SK-N-MC (cell line): ENCODE measurements around the gene CNPY3.

Experiments used
- DNase-seq: peaks from one replicate; pipeline ENCODE4 v3.0.0-alpha.2; 2011; ENCODE audit warnings: low read depth, low spot score
- H3K27ac ChIP-seq: fragments of 200-600 bp; sonication (generic); 2 replicates; pipeline ENCODE4 v1.5.1; 2016; ENCODE audit warnings: mixed run types
- H3K36me3 ChIP-seq: fragments of 200-600 bp; sonication (generic); 2 replicates; pipeline ENCODE4 v1.6.1; 2017; ENCODE audit warnings: antibody characterized with exemption, low read length, mixed read lengths; ENCODE audit not compliant: insufficient read depth
- H3K4me3 ChIP-seq: fragments of 200-600 bp; sonication (generic); 2 replicates; pipeline ENCODE4 v1.5.1; 2016
- H3K9ac ChIP-seq: fragments of 200-600 bp; sonication (generic); 2 replicates; pipeline ENCODE4 v1.8.0; 2017; ENCODE audit warnings: mixed run types, mixed read lengths; ENCODE audit not compliant: insufficient read length
- H3K9me3 ChIP-seq: fragments of 200-600 bp; sonication (generic); 2 replicates; pipeline ENCODE4 v1.6.1; 2017; ENCODE audit warnings: low read depth, mild to moderate bottlenecking, antibody characterized with exemption, low read length, moderate library complexity, mixed read lengths
- EZH2 ChIP-seq: fragments of 200-600 bp; sonication (generic); IDR thresholded peaks from one replicate; pipeline ENCODE4 v1.6.1; 2017; ENCODE audit warnings: antibody characterized with exemption
- FOXP2 ChIP-seq: optimal IDR thresholded peaks from 2 replicates; pipeline ENCODE3; 2011; ENCODE audit warnings: mild to moderate bottlenecking, moderate library complexity; ENCODE audit not compliant: insufficient read depth; ENCODE audit errors: extremely low read length, control extremely low read depth
- POLR2AphosphoS5 ChIP-seq: IDR thresholded peaks from 2 replicates; pipeline ENCODE4 v1.6.1; 2012; ENCODE audit warnings: mild to moderate bottlenecking, low read depth, low read length, borderline replicate concordance

CNPY3 gene

GRCh38 chr6:42961020-42961470, 31.8 kb downstream of the CNPY3 start:
- no peak overlapping the region for H3K27ac ChIP-seq
- no peak overlapping the region for H3K4me3 ChIP-seq
- H3K36me3 ChIP-seq = no peaks in the 10 kb centered on the region; the same call in 1 of the 2 replicates
- TF ChIP-seq POLR2AphosphoS5 (no peak), EZH2 (no peak), FOXP2 (no peak)
- H3K9me3 ChIP-seq = no peaks in the 10 kb centered on the region
- no peak for DNase-seq
- no peak overlapping the region for H3K9ac ChIP-seq

DNA sequence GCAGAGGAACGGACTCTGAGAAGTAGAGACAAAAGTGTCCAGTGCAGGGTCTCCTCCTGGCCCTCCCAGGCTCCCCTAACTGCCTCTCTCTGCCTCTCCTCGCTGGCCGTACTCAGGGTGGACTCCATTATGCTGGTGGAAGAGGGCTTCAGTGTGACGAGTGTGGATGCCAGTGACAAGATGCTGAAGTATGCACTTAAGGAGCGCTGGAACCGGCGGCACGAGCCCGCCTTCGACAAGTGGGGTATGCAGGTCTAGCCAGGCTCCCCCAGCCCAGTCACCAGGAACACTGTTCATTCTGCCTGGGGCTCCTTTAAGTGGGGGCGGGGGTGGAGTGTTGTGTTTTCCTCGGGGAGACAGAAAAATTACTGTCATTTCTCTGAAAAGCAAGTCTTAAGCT, 32.8 kb downstream of the CNPY3 start:
- no peak for DNase-seq
- peak overlapping the region; percentile 42; the same call in 1 of the 2 replicates for H3K27ac ChIP-seq
- TF ChIP-seq POLR2AphosphoS5 (no peak), EZH2 (no peak), FOXP2 (no peak)
- no peak overlapping the region for H3K4me3 ChIP-seq
- H3K9me3 ChIP-seq = no peaks in the 10 kb centered on the region
- no peaks in the 10 kb centered on the region; the same call in 1 of the 2 replicates for H3K36me3 ChIP-seq
- no peak overlapping the region for H3K9ac ChIP-seq

DNA sequence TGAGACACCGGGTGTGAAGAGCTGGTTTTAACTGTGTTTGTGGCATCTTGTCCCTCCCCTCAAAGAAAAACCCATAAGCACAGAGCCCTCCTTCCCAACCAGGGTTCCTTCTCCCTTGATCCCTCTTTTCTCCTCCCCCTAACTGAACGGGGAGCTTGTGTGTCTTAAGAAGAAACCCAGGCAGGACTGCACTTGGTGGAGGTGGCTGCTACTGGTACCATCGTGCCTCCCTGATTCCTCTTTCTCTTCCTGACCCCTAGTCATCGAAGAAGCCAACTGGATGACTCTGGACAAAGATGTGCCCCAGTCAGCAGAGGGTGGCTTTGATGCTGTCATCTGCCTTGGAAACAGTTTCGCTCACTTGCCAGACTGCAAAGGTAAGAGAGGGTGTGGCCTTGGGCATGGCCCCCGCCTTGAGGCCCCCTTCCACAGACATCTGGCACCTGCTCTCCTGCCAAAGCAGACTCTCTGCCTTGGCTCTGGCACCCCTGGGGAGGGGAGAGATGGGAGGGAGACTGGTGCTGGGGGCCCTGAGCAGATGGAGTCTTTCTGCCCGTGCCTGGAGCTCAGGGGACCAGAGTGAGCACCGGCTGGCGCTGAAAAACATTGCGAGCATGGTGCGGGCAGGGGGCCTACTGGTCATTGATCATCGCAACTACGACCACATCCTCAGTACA, 33.4 kb downstream of the CNPY3 start:
- TF ChIP-seq POLR2AphosphoS5 = no peak
- no peak for TF ChIP-seq FOXP2
- no peak for TF ChIP-seq EZH2
- no peak for DNase-seq

GRCh38 chr6:42963179-42963854, 34.0 kb downstream of the CNPY3 start:
- DNase-seq = no peak
- Histone ChIP-seq H3K36me3 (no peaks in the 10 kb centered on the region; the same call in 1 of the 2 replicates), H3K9ac (no peak overlapping the region), H3K27ac (no peak overlapping the region), H3K9me3 (no peaks in the 10 kb centered on the region), H3K4me3 (no peak overlapping the region)
- no peak for TF ChIP-seq POLR2AphosphoS5
- TF ChIP-seq FOXP2 = no peak
- no peak for TF ChIP-seq EZH2

More for the DNA sequence above, 33.4 kb downstream of the CNPY3 start:
- no peak overlapping the region for H3K9ac ChIP-seq
- no peaks in the 10 kb centered on the region for H3K9me3 ChIP-seq
- H3K4me3 ChIP-seq = no peak overlapping the region
- H3K36me3 ChIP-seq = no peaks in the 10 kb centered on the region; the same call in 1 of the 2 replicates
- H3K27ac ChIP-seq = peak overlapping the region; percentile 42; the same call in 1 of the 2 replicates

DNA sequence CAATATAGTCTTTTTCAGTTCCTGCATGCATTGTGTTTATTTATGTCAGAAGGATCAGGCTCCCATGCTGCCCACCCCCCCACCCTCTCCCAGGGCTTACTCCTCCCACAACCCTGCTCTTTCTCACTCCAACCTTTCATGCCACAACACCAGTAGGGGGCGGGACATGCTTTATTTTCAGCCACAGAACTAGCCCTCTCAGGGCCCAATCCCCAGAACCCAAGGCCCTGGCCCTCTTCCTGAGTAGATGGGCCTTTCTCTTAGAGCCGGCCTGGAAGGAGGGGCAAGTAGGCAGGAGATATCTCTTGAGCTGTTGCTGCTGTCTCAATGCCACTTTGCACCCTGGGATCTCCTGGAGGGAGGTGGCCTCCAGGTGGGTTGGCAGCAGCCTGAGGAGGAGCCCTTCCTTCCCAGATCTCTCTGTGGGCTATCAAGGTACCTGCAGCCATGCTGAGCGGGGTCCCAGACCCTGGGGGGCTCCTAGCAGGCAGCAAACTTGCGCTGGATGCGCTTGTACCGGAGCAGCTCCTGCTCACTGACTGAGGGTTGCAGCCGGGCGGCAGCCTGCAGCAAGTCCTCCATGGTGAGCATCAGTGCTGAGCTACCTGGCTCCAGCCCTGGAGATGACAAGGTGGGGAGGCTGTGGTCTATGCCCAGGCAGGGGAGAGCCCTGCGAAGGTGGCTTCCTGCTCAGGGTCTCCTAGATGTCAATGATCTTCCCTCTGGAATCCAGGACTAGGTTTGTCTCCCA, 34.8 kb downstream of the CNPY3 start:
- no peak overlapping the region for H3K4me3 ChIP-seq
- no peak for TF ChIP-seq POLR2AphosphoS5
- no peak for TF ChIP-seq EZH2
- TF ChIP-seq FOXP2 = no peak
- H3K9ac ChIP-seq = no peak overlapping the region
- H3K27ac ChIP-seq = no peak overlapping the region
- H3K36me3 ChIP-seq = no peaks in the 10 kb centered on the region; the same call in 1 of the 2 replicates
- no peaks in the 10 kb centered on the region for H3K9me3 ChIP-seq
- DNase-seq = no peak

- no peaks in the 10 kb centered on the region; the same call in 1 of the 2 replicates for H3K36me3 ChIP-seq
- TF ChIP-seq POLR2AphosphoS5 = no peak
- no peak for TF ChIP-seq FOXP2
- no peak for TF ChIP-seq EZH2
- H3K9me3 ChIP-seq = no peaks in the 10 kb centered on the region
Observed at GRCh38 chr6:42966571-42966970, 37.3 kb downstream of the CNPY3 start.

DNA sequence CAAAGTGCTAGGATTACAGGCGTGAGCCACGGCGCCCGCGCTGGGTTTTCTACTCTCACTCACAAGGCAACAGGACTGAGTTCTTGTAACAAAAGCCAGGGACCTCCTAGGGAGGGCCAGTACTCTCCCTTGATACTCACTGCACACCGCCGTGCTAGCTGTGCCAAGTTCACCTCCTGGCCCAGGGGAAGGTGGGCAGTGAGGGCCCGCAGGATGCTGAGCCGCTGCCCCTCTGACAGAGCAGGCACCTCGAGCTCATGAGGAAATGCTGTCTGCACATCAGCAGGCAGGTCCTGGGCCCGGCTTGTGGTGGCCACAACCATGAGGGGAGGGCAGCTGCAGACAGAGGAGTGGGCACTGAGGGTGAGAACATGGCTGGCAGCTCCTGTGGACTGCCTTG, 37.9 kb downstream of the CNPY3 start:
- no peaks in the 10 kb centered on the region; the same call in 1 of the 2 replicates for H3K36me3 ChIP-seq
- H3K9ac ChIP-seq = no peak overlapping the region
- TF ChIP-seq EZH2 (no peak), POLR2AphosphoS5 (no peak), FOXP2 (no peak)
- no peaks in the 10 kb centered on the region for H3K9me3 ChIP-seq
- H3K4me3 ChIP-seq = no peak overlapping the region
- no peak for DNase-seq
- no peak overlapping the region for H3K27ac ChIP-seq

More at GRCh38 chr6:42966571-42966970, 37.3 kb downstream of the CNPY3 start:
- DNase-seq = no peak
- H3K4me3 ChIP-seq = no peak overlapping the region
- H3K9ac ChIP-seq = no peak overlapping the region
- no peak overlapping the region for H3K27ac ChIP-seq

- no peak for DNase-seq
- Histone ChIP-seq H3K36me3 (no peaks in the 10 kb centered on the region; the same call in 1 of the 2 replicates), H3K9ac (no peak overlapping the region), H3K27ac (no peak overlapping the region), H3K9me3 (no peaks in the 10 kb centered on the region), H3K4me3 (no peak overlapping the region)
- no peak for TF ChIP-seq EZH2
- TF ChIP-seq POLR2AphosphoS5 = no peak
- no peak for TF ChIP-seq FOXP2
Observed at GRCh38 chr6:42968126-42968701, 38.9 kb downstream of the CNPY3 start.
